SK-N-SH (cell line): Measurements from ENCODE around the gene EVX1. TPM values are rescaled to one million over a fixed set of nuclear protein-coding genes. Genes with fewer than 3 reads are reported as not detected.

Source experiments
- CTCF ChIA-PET: fragments of 300-600, 350-600 bp; formaldehyde crosslinking; extraction: SDS; loops from one replicate; lab custom pipeline; 2021; lab: Yijun Ruan, JAX
- POLR2A ChIA-PET: fragments of 350-600 bp; sonication (Branson Sonifier 250); formaldehyde crosslinking; extraction: SDS; loops from one replicate; lab custom pipeline; 2020; ENCODE audit warnings: antibody characterized with exemption, inconsistent platforms; lab: Yijun Ruan, JAX
- DNase-seq: peaks from one replicate; pipeline ENCODE4 v3.0.0; 2012
- H2AFZ ChIP-seq: fragments of 200-600 bp; sonication (generic); 2 replicates; pipeline ENCODE4 v1.8.1; 2016; ENCODE audit warnings: antibody characterized with exemption, mild to moderate bottlenecking, low read depth
- H3F3A ChIP-seq: fragments of 200-600 bp; sonication (generic); replicated peaks from 2 replicates; pipeline ENCODE3; 2016; ENCODE audit warnings: antibody characterized with exemption, mild to moderate bottlenecking; ENCODE audit not compliant: insufficient read depth
- H3K27ac ChIP-seq, 2 experiments: fragments of 200-500 bp in 1 of 2; fragments of 200-600 bp in 1 of 2; sonication (Bioruptor generic) in 1 of 2; sonication (generic), shearing (Covaris generic) in 1 of 2; 2 replicates each; pipeline versions ENCODE4 v1.5.1 to v1.6.1; 2014 to 2016; ENCODE audit warnings: low read depth in 2 of 2, inconsistent platforms in 1 of 2, low read length in 1 of 2, mild to moderate bottlenecking in 1 of 2, mixed read lengths in 1 of 2
- H3K27me3 ChIP-seq: fragments of 200-600 bp; sonication (generic), shearing (Covaris generic); 2 replicates; pipeline ENCODE4 v1.6.1; 2016; ENCODE audit warnings: mixed run types; ENCODE audit not compliant: insufficient read depth
- H3K36me3 ChIP-seq, 2 experiments: fragments of 200-500 bp in 1 of 2; fragments of 200-600 bp in 1 of 2; sonication (Bioruptor generic) in 1 of 2; sonication (generic) in 1 of 2; replicated peaks in 1 of 2; 2 replicates each; pipeline versions ENCODE3 to v1.5.1; 2014 to 2016; ENCODE audit warnings: low read length in 1 of 2, mild to moderate bottlenecking in 1 of 2; ENCODE audit not compliant: insufficient read depth in 2 of 2, control insufficient read depth in 1 of 2
- H3K4me1 ChIP-seq, 2 experiments: fragments of 200-500 bp in 1 of 2; fragments of 200-600 bp in 1 of 2; sonication (Bioruptor generic) in 1 of 2; sonication (generic), shearing (Covaris generic) in 1 of 2; 2 replicates each; pipeline versions ENCODE4 v1.5.1 to v1.6.1; 2014 to 2016; ENCODE audit warnings: low read depth in 1 of 2, low read length in 1 of 2, mixed run types in 1 of 2; ENCODE audit not compliant: insufficient read depth in 2 of 2, control insufficient read depth in 1 of 2
- H3K4me2 ChIP-seq: fragments of 200-600 bp; sonication (generic), shearing (Covaris generic); 2 replicates; pipeline ENCODE4 v1.6.1; 2017; ENCODE audit warnings: mixed run types
- H3K4me3 ChIP-seq, 2 experiments: fragments of 200-500 bp in 1 of 2; fragments of 200-600 bp in 1 of 2; sonication (Bioruptor generic) in 1 of 2; sonication (generic), shearing (Covaris generic) in 1 of 2; 2 replicates each; pipeline versions ENCODE4 v1.5.1 to v1.8.1; 2014 to 2016; ENCODE audit warnings: low read depth in 2 of 2, inconsistent platforms in 1 of 2, low read length in 1 of 2, mild to moderate bottlenecking in 1 of 2, mixed read lengths in 1 of 2, moderate library complexity in 1 of 2
- H3K79me2 ChIP-seq: fragments of 200-600 bp; sonication (generic); 2 replicates; pipeline ENCODE4 v1.8.1; 2017; ENCODE audit warnings: mild to moderate bottlenecking; ENCODE audit not compliant: insufficient read depth
- H3K9ac ChIP-seq: fragments of 200-600 bp; sonication (generic); 2 replicates; pipeline ENCODE4 v1.6.1; 2017; ENCODE audit warnings: mixed run types
- H3K9me2 ChIP-seq: fragments of 200-600 bp; sonication (generic); 2 replicates; pipeline ENCODE4 v1.6.1; 2017; ENCODE audit warnings: mixed run types
- H3K9me3 ChIP-seq: fragments of 200-600 bp; sonication (generic); 2 replicates; pipeline ENCODE4 v1.6.1; 2017; ENCODE audit warnings: mixed run types, mild to moderate bottlenecking, moderate library complexity
- H4K20me1 ChIP-seq: fragments of 200-600 bp; sonication (generic); 2 replicates; pipeline ENCODE4 v1.6.1; 2017; ENCODE audit warnings: mild to moderate bottlenecking, mixed run types; ENCODE audit not compliant: insufficient read depth
- CHD2 ChIP-seq: fragments of 150-350 bp; IDR thresholded peaks from 2 replicates; pipeline ENCODE4 v1.6.1; 2018; ENCODE audit warnings: low read length; ENCODE audit not compliant: partially characterized antibody
- ELF1 ChIP-seq: IDR thresholded peaks from 2 replicates; pipeline ENCODE4 v1.4.0; 2012
- EP300 ChIP-seq, 2 experiments: IDR thresholded peaks; 2 replicates each; pipeline versions ENCODE4 v1.4.0 to v1.6.1; 2012; ENCODE audit warnings: borderline replicate concordance in 1 of 2, low read depth in 1 of 2, low read length in 1 of 2
- EZH2phosphoT487 ChIP-seq: fragments of 200-600 bp; sonication (generic); IDR thresholded peaks from 2 replicates; pipeline ENCODE4 v1.6.1; 2017; ENCODE audit warnings: low read depth, mixed run types, mild to moderate bottlenecking, antibody characterized with exemption, moderate library complexity, borderline replicate concordance
- FOXM1 ChIP-seq: IDR thresholded peaks from 2 replicates; pipeline ENCODE4 v1.4.0; 2012; ENCODE audit warnings: low read depth, mild to moderate bottlenecking
- GABPA ChIP-seq: IDR thresholded peaks from 2 replicates; pipeline ENCODE4 v1.4.0; 2012; ENCODE audit warnings: low read depth, mild to moderate bottlenecking
- POLR2AphosphoS5 ChIP-seq: IDR thresholded peaks from 2 replicates; pipeline ENCODE4 v1.6.1; 2012; ENCODE audit warnings: low read depth, low read length
- RAD21 ChIP-seq: IDR thresholded peaks from 2 replicates; pipeline ENCODE4 v1.6.1; 2012; ENCODE audit warnings: mild to moderate bottlenecking, low read length
- RCOR1 ChIP-seq: fragments of 150-350 bp; IDR thresholded peaks from 2 replicates; pipeline ENCODE4 v1.6.1; 2017; ENCODE audit warnings: antibody characterized with exemption, low read length
- RXRA ChIP-seq: IDR thresholded peaks from 2 replicates; pipeline ENCODE4 v1.4.0; 2012; ENCODE audit warnings: low read depth, mild to moderate bottlenecking, borderline replicate concordance
- SIN3A ChIP-seq: IDR thresholded peaks from 2 replicates; pipeline ENCODE4 v1.6.1; 2012; ENCODE audit warnings: low read depth, mild to moderate bottlenecking, low read length, moderate library complexity, borderline replicate concordance
- SMC3 ChIP-seq: IDR thresholded peaks from 2 replicates; pipeline ENCODE4 v1.6.1; 2012; ENCODE audit warnings: low read depth, low read length, improper control_type of control experiment
- TAF1 ChIP-seq: IDR thresholded peaks from 2 replicates; pipeline ENCODE4 v1.6.1; 2012; ENCODE audit warnings: low read depth, mild to moderate bottlenecking, low read length, moderate library complexity, borderline replicate concordance
- YY1 ChIP-seq: IDR thresholded peaks from 2 replicates; pipeline ENCODE4 v1.4.0; 2012; ENCODE audit warnings: low read depth, mild to moderate bottlenecking
- WGBS: methylation state at CpG from one replicate; pipeline ENCODE4 v1.1.6; 2017; ENCODE audit warnings: low lambda C conversion rate; 5-methylcytosine and 5-hydroxymethylcytosine counted together
- polyA plus RNA-seq, 3 experiments: library from polyadenylated mRNA; depleted of rRNA; stranded (reverse); fragments of >200 nt; gene quantifications; 2 replicates each; pipeline ENCODE4 v1.2.3, GENCODE V29; 2012
- TF ChIP-seq, protein P1 (sequence below): fragments of 150-350 bp; IDR thresholded peaks from 2 replicates; pipeline ENCODE4 v1.6.1; 2017; ENCODE audit warnings: antibody characterized with exemption, low read length, low read depth, borderline replicate concordance
- TF ChIP-seq, protein P2 (sequence below): fragments of 150-350 bp; IDR thresholded peaks from 2 replicates; pipeline ENCODE4 v1.6.1; 2016; ENCODE audit warnings: mild to moderate bottlenecking, low read depth, low read length
- TF ChIP-seq, protein P3 (sequence below): IDR thresholded peaks from 2 replicates; pipeline ENCODE4; 2012
- TF ChIP-seq, protein P4 (sequence below): IDR thresholded peaks from 2 replicates; pipeline ENCODE4 v1.6.1; 2012; ENCODE audit warnings: mild to moderate bottlenecking, low read depth, low read length, moderate library complexity
- TF ChIP-seq, protein P5 (sequence below): IDR thresholded peaks from 2 replicates; pipeline ENCODE4 v1.4.0; 2012; ENCODE audit warnings: low read depth, borderline replicate concordance

EVX1 gene
- polyA plus RNA-seq, 1 of the 3 experiments (the other 2 are of a cell fraction): not detected

DNA sequence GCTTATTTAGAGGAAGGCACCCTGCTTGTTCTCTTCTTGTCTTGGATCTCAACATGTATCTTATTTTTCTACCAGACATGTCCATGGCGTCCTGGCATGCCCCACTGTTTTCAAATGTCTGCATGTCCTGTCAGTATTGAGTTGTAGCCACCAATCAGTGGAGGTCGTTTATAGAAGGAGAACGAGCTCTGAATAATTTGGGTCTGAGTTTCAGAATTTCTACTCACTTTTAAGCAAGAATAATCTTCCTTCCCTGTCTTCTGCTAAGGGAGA lies 39.8 kb upstream of the EVX1 start:
- H3K27ac ChIP-seq: no peak overlapping the region
- DNase-seq: no peak
- peaks cover 0 to 7% of the 10 kb centered on the region in 2 experiments; a peak in 1 of 4 replicates for H3K4me1 ChIP-seq
- WGBS: 12% methylated on average over 3 of the region's 3 CpGs
- CTCF ChIA-PET: interaction anchor here (0.6 to 7.3 kb wide), 14 partner anchors 9 to 894 kb away, joined by 3 to 37 read pairs (median 4); no protein-coding TSS in a partner anchor
- H3K9me3 ChIP-seq: no peaks in the 10 kb centered on the region
- H4K20me1 ChIP-seq: peaks cover 6% of the 10 kb centered on the region; the same call in 1 of the 2 replicates
- no peak overlapping the region for H3K4me3 ChIP-seq
- TF ChIP-seq, protein P1, sequence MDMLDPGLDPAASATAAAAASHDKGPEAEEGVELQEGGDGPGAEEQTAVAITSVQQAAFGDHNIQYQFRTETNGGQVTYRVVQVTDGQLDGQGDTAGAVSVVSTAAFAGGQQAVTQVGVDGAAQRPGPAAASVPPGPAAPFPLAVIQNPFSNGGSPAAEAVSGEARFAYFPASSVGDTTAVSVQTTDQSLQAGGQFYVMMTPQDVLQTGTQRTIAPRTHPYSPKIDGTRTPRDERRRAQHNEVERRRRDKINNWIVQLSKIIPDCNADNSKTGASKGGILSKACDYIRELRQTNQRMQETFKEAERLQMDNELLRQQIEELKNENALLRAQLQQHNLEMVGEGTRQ: no peak
- TF ChIP-seq GABPA (no peak), SIN3A (no peak), POLR2AphosphoS5 (no peak), SMC3 (no peak), TAF1 (no peak), RXRA (no peak), EZH2phosphoT487 (no peak), EP300 (IDR thresholded peaks at IDR 0.05; ENCODE audit: borderline replicate concordance in 1 of 2, low read depth in 1 of 2, low read length in 1 of 2) (no peak), ELF1 (no peak), RAD21 (no peak), FOXM1 (no peak), RCOR1 (no peak), CHD2 (no peak), YY1 (no peak)
- TF ChIP-seq, protein P2, sequence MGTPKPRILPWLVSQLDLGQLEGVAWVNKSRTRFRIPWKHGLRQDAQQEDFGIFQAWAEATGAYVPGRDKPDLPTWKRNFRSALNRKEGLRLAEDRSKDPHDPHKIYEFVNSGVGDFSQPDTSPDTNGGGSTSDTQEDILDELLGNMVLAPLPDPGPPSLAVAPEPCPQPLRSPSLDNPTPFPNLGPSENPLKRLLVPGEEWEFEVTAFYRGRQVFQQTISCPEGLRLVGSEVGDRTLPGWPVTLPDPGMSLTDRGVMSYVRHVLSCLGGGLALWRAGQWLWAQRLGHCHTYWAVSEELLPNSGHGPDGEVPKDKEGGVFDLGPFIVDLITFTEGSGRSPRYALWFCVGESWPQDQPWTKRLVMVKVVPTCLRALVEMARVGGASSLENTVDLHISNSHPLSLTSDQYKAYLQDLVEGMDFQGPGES: no peak
- TF ChIP-seq, protein P3, sequence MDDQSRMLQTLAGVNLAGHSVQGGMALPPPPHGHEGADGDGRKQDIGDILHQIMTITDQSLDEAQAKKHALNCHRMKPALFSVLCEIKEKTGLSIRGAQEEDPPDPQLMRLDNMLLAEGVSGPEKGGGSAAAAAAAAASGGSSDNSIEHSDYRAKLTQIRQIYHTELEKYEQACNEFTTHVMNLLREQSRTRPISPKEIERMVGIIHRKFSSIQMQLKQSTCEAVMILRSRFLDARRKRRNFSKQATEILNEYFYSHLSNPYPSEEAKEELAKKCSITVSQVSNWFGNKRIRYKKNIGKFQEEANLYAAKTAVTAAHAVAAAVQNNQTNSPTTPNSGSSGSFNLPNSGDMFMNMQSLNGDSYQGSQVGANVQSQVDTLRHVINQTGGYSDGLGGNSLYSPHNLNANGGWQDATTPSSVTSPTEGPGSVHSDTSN: no peak
- TF ChIP-seq, protein P4, sequence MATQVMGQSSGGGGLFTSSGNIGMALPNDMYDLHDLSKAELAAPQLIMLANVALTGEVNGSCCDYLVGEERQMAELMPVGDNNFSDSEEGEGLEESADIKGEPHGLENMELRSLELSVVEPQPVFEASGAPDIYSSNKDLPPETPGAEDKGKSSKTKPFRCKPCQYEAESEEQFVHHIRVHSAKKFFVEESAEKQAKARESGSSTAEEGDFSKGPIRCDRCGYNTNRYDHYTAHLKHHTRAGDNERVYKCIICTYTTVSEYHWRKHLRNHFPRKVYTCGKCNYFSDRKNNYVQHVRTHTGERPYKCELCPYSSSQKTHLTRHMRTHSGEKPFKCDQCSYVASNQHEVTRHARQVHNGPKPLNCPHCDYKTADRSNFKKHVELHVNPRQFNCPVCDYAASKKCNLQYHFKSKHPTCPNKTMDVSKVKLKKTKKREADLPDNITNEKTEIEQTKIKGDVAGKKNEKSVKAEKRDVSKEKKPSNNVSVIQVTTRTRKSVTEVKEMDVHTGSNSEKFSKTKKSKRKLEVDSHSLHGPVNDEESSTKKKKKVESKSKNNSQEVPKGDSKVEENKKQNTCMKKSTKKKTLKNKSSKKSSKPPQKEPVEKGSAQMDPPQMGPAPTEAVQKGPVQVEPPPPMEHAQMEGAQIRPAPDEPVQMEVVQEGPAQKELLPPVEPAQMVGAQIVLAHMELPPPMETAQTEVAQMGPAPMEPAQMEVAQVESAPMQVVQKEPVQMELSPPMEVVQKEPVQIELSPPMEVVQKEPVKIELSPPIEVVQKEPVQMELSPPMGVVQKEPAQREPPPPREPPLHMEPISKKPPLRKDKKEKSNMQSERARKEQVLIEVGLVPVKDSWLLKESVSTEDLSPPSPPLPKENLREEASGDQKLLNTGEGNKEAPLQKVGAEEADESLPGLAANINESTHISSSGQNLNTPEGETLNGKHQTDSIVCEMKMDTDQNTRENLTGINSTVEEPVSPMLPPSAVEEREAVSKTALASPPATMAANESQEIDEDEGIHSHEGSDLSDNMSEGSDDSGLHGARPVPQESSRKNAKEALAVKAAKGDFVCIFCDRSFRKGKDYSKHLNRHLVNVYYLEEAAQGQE: no peak
- TF ChIP-seq, protein P5, sequence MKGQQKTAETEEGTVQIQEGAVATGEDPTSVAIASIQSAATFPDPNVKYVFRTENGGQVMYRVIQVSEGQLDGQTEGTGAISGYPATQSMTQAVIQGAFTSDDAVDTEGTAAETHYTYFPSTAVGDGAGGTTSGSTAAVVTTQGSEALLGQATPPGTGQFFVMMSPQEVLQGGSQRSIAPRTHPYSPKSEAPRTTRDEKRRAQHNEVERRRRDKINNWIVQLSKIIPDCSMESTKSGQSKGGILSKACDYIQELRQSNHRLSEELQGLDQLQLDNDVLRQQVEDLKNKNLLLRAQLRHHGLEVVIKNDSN: no peak
- H3K36me3 ChIP-seq: no peaks in the 10 kb centered on the region
- POLR2A ChIA-PET: no interaction called here
- no peaks in the 10 kb centered on the region for H3K79me2 ChIP-seq
- no peaks in the 10 kb centered on the region for H3K9me2 ChIP-seq
- no peak overlapping the region for H3K4me2 ChIP-seq
- H3K9ac ChIP-seq: no peak overlapping the region
- H2AFZ ChIP-seq: no peak overlapping the region
- peaks cover 93% of the 10 kb centered on the region for H3K27me3 ChIP-seq
- no peaks in the 10 kb centered on the region for H3F3A ChIP-seq
